Body of pancreas (tissue), 4 donors: ENCODE results near the gene TMEM181.

Experiments used
- CTCF ChIP-seq, 7 experiments: fragments of 450-650 bp in 4 of 7; fragments of 200-600 bp in 3 of 7; sonication (generic) in 3 of 7; IDR thresholded peaks; one replicate each; pipeline ENCODE4 v1.5.1; 2016 to 2019; ENCODE audit warnings: antibody characterized with exemption in 7 of 7
- POLR2A ChIP-seq, 3 donors: fragments of 450-650 bp; IDR thresholded peaks; one replicate each; pipeline ENCODE4 v1.6.1; 2016; ENCODE audit warnings: antibody characterized with exemption in 3 of 3, mild to moderate bottlenecking in 2 of 3

- TF ChIP-seq CTCF (IDR thresholded peaks at IDR 0.05) (no peak), POLR2A (IDR thresholded peaks at IDR 0.05) (no peak)
These were observed 47.7 kb downstream of the TMEM181 start for GRCh38 chr6:158607411-158608170.
